Right lobe of liver (tissue), 6 donors: ENCODE data around the gene HEXD. TPM values are rescaled to one million over a fixed set of nuclear protein-coding genes. Genes with fewer than 3 reads are reported as not detected.

Experiments used
- ATAC-seq, 4 donors: fragments of 200-7000 bp; cut with Tn5 transposase; one replicate each; pipeline ENCODE4 v1.9.1; 2020; ENCODE audit warnings: mild to moderate bottlenecking in 4 of 4, moderate library complexity in 4 of 4
- DNase-seq, 3 donors: peaks; one replicate each; pipeline ENCODE4 v3.0.0-alpha.2; 2020
- H3K27ac ChIP-seq, 3 donors: fragments of 200-600 bp; one replicate each; pipeline ENCODE4 v1.8.0; 2022
- H3K27me3 ChIP-seq, 2 donors: fragments of 200-600 bp; one replicate each; pipeline ENCODE4 v1.8.0; 2022
- H3K36me3 ChIP-seq, 4 donors: fragments of 200-600 bp; sonication (generic) in 1 of 4; one replicate each; pipeline versions ENCODE4 v1.5.1 to v1.8.0; 2017 to 2022; ENCODE audit warnings: control low read depth in 1 of 4
- H3K4me1 ChIP-seq, 4 donors: fragments of 200-600 bp; sonication (generic) in 1 of 4; one replicate each; pipeline versions ENCODE4 v1.5.1 to v1.8.0; 2017 to 2022; ENCODE audit warnings: control low read depth in 1 of 4
- H3K4me3 ChIP-seq, 3 donors: fragments of 200-600 bp; one replicate each; pipeline ENCODE4 v1.8.0; 2022
- H3K9me3 ChIP-seq, 4 donors: fragments of 200-600 bp; sonication (generic) in 1 of 4; one replicate each; pipeline versions ENCODE4 v1.5.1 to v1.8.0; 2017 to 2022; ENCODE audit warnings: control low read depth in 1 of 4
- CTCF ChIP-seq, 4 donors: fragments of 200-600 bp in 3 of 4; fragments of 450-650 bp in 1 of 4; IDR thresholded peaks; one replicate each; pipeline versions ENCODE4 v1.5.1 to v1.8.0; 2016 to 2022; ENCODE audit warnings: antibody characterized with exemption in 4 of 4, mild to moderate bottlenecking in 2 of 4
- POLR2A ChIP-seq: fragments of 450-650 bp; IDR thresholded peaks from one replicate; pipeline ENCODE4 v1.6.1; 2017; ENCODE audit warnings: antibody characterized with exemption, mild to moderate bottlenecking
- WGBS: methylation state at CpG from one replicate; pipeline ENCODE4 v1.1.6; 2018; ENCODE audit warnings: low coverage, low lambda C conversion rate; ENCODE audit not compliant: insufficient coverage; ENCODE audit errors: missing lambda C conversion rate; 5-methylcytosine and 5-hydroxymethylcytosine counted together
- intact Hi-C, 2 donors: fragments of 100-400 bp; cut with DNase I; formaldehyde crosslinking; loops; one replicate each; pipeline versions ENCODE4 v1.11.2 to v1.14.1; 2022
- total RNA-seq, 6 experiments: library from RNA; depleted of rRNA in 2 of 6; stranded (reverse); fragments of >200 nt in 2 of 6; fragmentation: NEBNext Ultra II Directional in 3 of 6; extraction: Animal tissue kit (Norgen Biotek cat#: 25700) in 3 of 6; gene quantifications; one replicate each; pipeline versions ENCODE4 v1.1.0 to v1.2.4, GENCODE V29; 2016 to 2023
- donor health status: DM: no; HTN: yes; CAD: no.
- donor health status: DM: no; HTN: no; CAD: no.
- donor health status: DM: no; HTN: no; CAD: no.
- donor health status: DM: no; HTN: yes; CAD: no.
- donor health status: DM: no; HTN: yes; CAD: no.

The HEXD gene
- total RNA-seq, 6 experiments from 2014 or later = 9.6 to 30.4 (median 20.2) TPM

DNA sequence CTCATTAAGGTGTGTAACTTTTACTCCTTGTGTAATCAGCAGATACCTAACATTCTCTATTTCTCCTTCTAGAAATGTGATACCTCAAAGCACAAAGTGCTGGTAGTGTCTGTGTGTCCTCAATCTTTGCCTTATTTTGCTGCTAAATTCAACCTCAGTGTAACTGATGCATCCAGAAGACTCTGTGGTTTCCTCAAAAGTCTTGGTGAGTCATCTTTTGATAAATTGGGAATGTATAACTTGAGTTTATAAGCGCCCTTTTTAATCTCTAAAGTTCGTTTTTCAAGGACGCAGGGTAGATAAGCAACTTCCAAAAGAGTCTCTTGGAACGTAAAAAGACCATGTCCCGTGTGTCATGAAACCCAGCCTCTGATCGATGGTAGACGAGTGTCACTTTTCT, 50.5 kb downstream of the HEXD start:
- Histone ChIP-seq H3K36me3 (peaks cover 3 to 69% (median 13%) of the 10 kb centered on the region in 4 donors), H3K4me1 (no peaks in the 10 kb centered on the region), H3K4me3 (no peak overlapping the region), H3K27me3 (no peaks in the 10 kb centered on the region), H3K9me3 (no peaks in the 10 kb centered on the region), H3K27ac (no peak overlapping the region)
- intact Hi-C loops = no loop called here
- TF ChIP-seq POLR2A = no peak
- TF ChIP-seq CTCF (IDR thresholded peaks at IDR 0.05) = no peak
- DNase-seq = no peak
- no peak for ATAC-seq
- WGBS = 79% methylated on average over 7 of the region's 7 CpGs

GRCh38 chr17:82470065-82470464, 51.9 kb downstream of the HEXD start:
- Histone ChIP-seq H3K4me1 (no peaks in the 10 kb centered on the region), H3K27me3 (no peaks in the 10 kb centered on the region), H3K36me3 (peaks cover 0 to 67% (median 12%) of the 10 kb centered on the region in 4 donors), H3K9me3 (no peaks in the 10 kb centered on the region), H3K4me3 (no peak overlapping the region), H3K27ac (no peak overlapping the region)
- 97% methylated on average over 3 of the region's 7 CpGs for WGBS
- DNase-seq (no peak), ATAC-seq (no peak)
- TF ChIP-seq POLR2A (no peak), CTCF (IDR thresholded peaks at IDR 0.05) (no peak)
- intact Hi-C loops = no loop called here

DNA sequence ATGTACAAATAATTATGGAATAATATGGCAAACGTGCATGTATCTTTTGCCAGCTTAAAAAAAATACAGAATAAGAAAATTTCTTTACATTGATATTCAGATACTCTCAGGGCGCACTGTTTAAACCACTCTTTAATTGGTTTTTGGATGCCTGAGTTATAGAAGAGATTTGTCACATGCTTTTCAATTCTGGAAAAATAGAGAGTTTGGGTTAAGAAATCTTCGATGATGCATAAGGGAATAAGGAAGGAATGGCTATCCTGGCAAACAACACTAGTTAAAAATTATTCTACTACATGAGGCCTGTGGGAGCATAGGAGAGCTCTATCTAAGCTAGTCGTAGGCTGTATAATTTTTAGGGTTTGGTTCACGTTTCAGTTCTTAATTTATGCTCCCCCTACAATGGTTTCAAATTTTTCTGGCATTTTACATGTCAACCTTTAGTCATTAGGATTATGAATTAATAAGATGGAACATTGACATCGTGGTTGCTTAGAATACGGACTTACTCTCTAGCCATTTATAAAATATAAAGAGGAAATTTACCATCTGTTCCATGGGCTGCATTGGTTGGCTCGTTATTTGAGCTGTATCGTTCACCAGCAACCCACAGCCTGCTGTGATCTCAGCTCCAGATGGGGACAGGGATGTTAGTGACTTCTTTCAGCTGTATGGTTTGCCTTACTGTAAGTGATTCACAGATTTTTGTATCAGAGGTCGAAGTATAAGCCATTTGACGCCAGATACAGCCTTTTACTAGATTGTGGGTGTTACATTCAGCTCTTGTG, 56.3 kb downstream of the HEXD start:
- no peak overlapping the region for H3K4me3 ChIP-seq
- TF ChIP-seq CTCF (IDR thresholded peaks at IDR 0.05) (no peak), POLR2A (no peak)
- intact Hi-C loops = no loop called here
- H3K9me3 ChIP-seq = no peaks in the 10 kb centered on the region
- DNase-seq (no peak), ATAC-seq (no peak)
- H3K27me3 ChIP-seq = no peaks in the 10 kb centered on the region
- H3K27ac ChIP-seq = no peak overlapping the region
- peaks cover 0 to 53% (median 15%) of the 10 kb centered on the region in 4 donors for H3K36me3 ChIP-seq
- no peaks in the 10 kb centered on the region for H3K4me1 ChIP-seq
- 88% methylated on average over 11 of the region's 11 CpGs for WGBS

DNA sequence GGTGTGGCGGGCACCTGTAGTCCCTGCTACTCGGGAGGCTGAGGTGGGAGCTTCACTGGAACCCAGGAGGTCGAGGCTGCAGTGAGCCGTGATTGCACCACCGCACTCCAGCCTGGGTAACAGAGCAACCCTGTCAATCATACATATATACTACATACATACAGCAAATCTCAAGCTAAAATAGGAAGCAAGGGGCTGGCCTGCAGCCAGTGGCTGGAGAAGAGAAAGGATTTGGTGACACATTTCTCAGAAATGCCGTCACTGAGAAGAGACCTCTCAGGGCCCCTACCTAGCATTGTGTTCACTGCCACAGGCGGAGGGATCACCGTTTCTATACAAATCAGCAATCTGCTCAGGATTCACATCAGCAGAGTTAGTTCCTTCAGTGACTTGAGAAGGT, 57.3 kb downstream of the HEXD start:
- H3K9me3 ChIP-seq = no peaks in the 10 kb centered on the region
- WGBS = 96% methylated on average over 3 of the region's 8 CpGs
- no peak overlapping the region for H3K27ac ChIP-seq
- H3K27me3 ChIP-seq = no peaks in the 10 kb centered on the region
- no peak for TF ChIP-seq POLR2A
- TF ChIP-seq CTCF (IDR thresholded peaks at IDR 0.05) = no peak
- no peak overlapping the region for H3K4me3 ChIP-seq
- intact Hi-C loops = no loop called here
- DNase-seq (no peak), ATAC-seq (no peak)
- H3K36me3 ChIP-seq = peaks cover 0 to 53% (median 18%) of the 10 kb centered on the region in 4 donors
- no peaks in the 10 kb centered on the region for H3K4me1 ChIP-seq
